NB4 (cell line): ENCODE measurements around the gene AHDC1.
"Not testable (repeated sequence)": the region's sequence is repeated elsewhere in the genome, so short reads cannot be mapped to it uniquely, and the experiment has no call there.

Experiments used
- CTCF ChIP-seq: IDR thresholded peaks from one replicate; pipeline ENCODE4 v1.5.1; 2012; ENCODE audit warnings: low read depth, low read length
- MAX ChIP-seq: IDR thresholded peaks from 2 replicates; pipeline ENCODE4 v1.6.1; 2011; ENCODE audit warnings: low read depth, low read length

- not testable (repeated sequence) for TF ChIP-seq CTCF, MAX
Observed at GRCh38 chr1:27501159-27501558, 102.8 kb downstream of the AHDC1 start.
